Measurements from ENCODE around the gene ILRUN. TPM values are rescaled to one million over a fixed set of nuclear protein-coding genes. Genes with fewer than 3 reads are reported as not detected.
"Not testable (repeated sequence)": the region's sequence is repeated elsewhere in the genome, so short reads cannot be mapped to it uniquely, and the experiment has no call there.

Gene ILRUN
- 48.4 TPM for total RNA-seq

GRCh38 chr6:34696739-34697543 lies at the start of gene ILRUN:
Gene ILRUN (minus strand): TSS chr6:34696767. CDS start chr6:34696603, 164 bp downstream.
- Histone ChIP-seq H3K36me3 (no peaks in the 10 kb centered on the region), H3K27me3 (no peaks in the 10 kb centered on the region), H3K27ac (peak within 1 kb of the TSS; percentile 98), H3K4me1 (peaks cover 38% of the 10 kb centered on the region), H3K9me3 (no peaks in the 10 kb centered on the region), H3K4me3 (peak within 1 kb of the TSS; percentile 65 to 99)
- intact Hi-C loops (cut with DNase I): loop anchor here (5.0 kb wide), 1 partner anchor 60 kb away; the partner anchor contains the start of gene SNRPC
- peak; percentile 66 to 90 for TF ChIP-seq POLR2A (IDR thresholded peaks at IDR 0.05)
- TF ChIP-seq POLR2AphosphoS5 (IDR thresholded peaks at IDR 0.05; ENCODE audit: insufficient read depth in 1 of 2, low read depth in 1 of 2): peak; percentile 80 to 97
- no peak for TF ChIP-seq CTCF (IDR thresholded peaks at IDR 0.05)
- DNase-seq (ENCODE audit: extremely low spot score in 2 of 2): peak; percentile 95 to 98

GRCh38 chr6:34745277-34746103 lies 48.9 kb upstream of the ILRUN start:
- Histone ChIP-seq H3K4me1 (no peaks in the 10 kb centered on the region), H3K4me3 (no peak overlapping the region), H3K27me3 (no peaks in the 10 kb centered on the region), H3K27ac (no peak overlapping the region), H3K9me3 (no peaks in the 10 kb centered on the region), H3K36me3 (no peaks in the 10 kb centered on the region)
- no peak for DNase-seq (ENCODE audit: extremely low spot score in 2 of 2)
- TF ChIP-seq POLR2AphosphoS5 (IDR thresholded peaks at IDR 0.05; ENCODE audit: insufficient read depth in 1 of 2, low read depth in 1 of 2) (peak in 1 of 2 donors; percentile 63), POLR2A (IDR thresholded peaks at IDR 0.05) (no peak)
- intact Hi-C loops (cut with DNase I): no loop called here

GRCh38 chr6:34744294-34744647 lies 47.7 kb upstream of the ILRUN start:
- H3K4me3 ChIP-seq; H3K27me3 ChIP-seq; intact Hi-C loops (cut with DNase I); H3K9me3 ChIP-seq; H3K36me3 ChIP-seq; H3K27ac ChIP-seq; DNase-seq (ENCODE audit: extremely low spot score in 2 of 2); H3K4me1 ChIP-seq: not testable (repeated sequence)

- TF ChIP-seq CTCF (IDR thresholded peaks at IDR 0.05): no peak
- no peak for TF ChIP-seq POLR2AphosphoS5 (IDR thresholded peaks at IDR 0.05; ENCODE audit: insufficient read depth in 1 of 2, low read depth in 1 of 2)
- TF ChIP-seq POLR2A (IDR thresholded peaks at IDR 0.05): no peak
- intact Hi-C loops (cut with DNase I): no loop called here
- H3K27ac ChIP-seq: no peak overlapping the region
- no peak overlapping the region for H3K4me3 ChIP-seq
- DNase-seq (ENCODE audit: extremely low spot score in 2 of 2): no peak
- no peaks in the 10 kb centered on the region for H3K36me3 ChIP-seq
- no peaks in the 10 kb centered on the region for H3K9me3 ChIP-seq
- no peaks in the 10 kb centered on the region for H3K4me1 ChIP-seq
- no peaks in the 10 kb centered on the region for H3K27me3 ChIP-seq
Measured at GRCh38 chr6:34743625-34744293, 47.2 kb upstream of the ILRUN start.

GRCh38 chr6:34742094-34742493 lies 45.5 kb upstream of the ILRUN start:
- Histone ChIP-seq H3K4me1 (no peaks in the 10 kb centered on the region), H3K27me3 (no peaks in the 10 kb centered on the region), H3K4me3 (no peak overlapping the region), H3K9me3 (no peaks in the 10 kb centered on the region), H3K36me3 (no peaks in the 10 kb centered on the region), H3K27ac (no peak overlapping the region)
- TF ChIP-seq CTCF (IDR thresholded peaks at IDR 0.05) (no peak), POLR2AphosphoS5 (IDR thresholded peaks at IDR 0.05; ENCODE audit: insufficient read depth in 1 of 2, low read depth in 1 of 2) (no peak), POLR2A (IDR thresholded peaks at IDR 0.05) (no peak)
- no peak for DNase-seq (ENCODE audit: extremely low spot score in 2 of 2)
- intact Hi-C loops (cut with DNase I): no loop called here
